GM18520 (cell line): ENCODE results near the gene HMGB4.

Experiments
- ATAC-seq: cut with Tn5 transposase; IDR thresholded peaks from one replicate; pipeline ENCODE4 v1.9.1; 2021; ENCODE audit not compliant: unreplicated experiment

The HMGB4 gene

GRCh38 chr1:33863779-33864178, at the start of gene HMGB4:
TSS of gene HMGB4 (plus strand) at chr1:33864079. CDS start at chr1:33864192, 113 bp downstream.
- no peak for ATAC-seq

DNA sequence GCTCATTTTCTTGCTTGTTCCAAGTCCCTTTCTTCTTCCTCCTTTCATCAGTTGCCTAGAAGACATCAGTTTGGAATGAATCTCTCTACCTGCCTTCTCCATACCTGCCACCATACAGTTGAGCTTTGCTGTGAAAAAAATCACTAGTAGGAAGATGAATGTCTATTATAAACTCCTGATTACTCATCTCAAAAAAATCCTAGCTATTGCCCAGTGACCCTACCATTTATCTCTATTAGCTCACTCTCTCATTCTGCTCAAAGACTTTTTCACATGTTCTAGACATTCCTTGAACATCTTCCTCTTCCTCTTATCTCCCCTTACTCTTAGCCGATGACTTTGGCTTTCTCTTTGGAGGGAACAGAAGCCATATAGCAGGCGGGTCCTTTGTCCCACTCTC, 49.7 kb upstream of the HMGB4 start:
- no peak for ATAC-seq

- no peak for ATAC-seq
These were observed 48.8 kb upstream of the HMGB4 start for GRCh38 chr1:33815061-33815460.

DNA sequence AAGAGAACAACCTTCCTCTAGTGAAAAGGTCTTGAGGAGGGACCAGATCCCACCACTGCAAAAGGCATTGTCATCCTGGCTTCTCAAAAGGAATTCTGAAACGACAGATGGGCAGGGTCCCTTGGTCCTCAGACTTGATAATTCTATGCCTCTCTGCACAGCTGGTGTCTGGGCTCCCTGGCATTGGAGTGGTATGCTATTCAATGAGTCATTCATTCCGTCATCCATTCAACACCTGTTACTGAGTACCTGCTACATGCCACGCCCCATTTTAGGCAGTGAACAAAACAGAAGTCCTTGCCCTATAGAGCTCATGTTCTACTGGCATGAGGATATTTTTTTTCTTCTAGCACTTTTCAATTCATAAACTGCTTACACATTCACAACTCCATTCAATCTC, 45.8 kb upstream of the HMGB4 start:
- no peak for ATAC-seq

DNA sequence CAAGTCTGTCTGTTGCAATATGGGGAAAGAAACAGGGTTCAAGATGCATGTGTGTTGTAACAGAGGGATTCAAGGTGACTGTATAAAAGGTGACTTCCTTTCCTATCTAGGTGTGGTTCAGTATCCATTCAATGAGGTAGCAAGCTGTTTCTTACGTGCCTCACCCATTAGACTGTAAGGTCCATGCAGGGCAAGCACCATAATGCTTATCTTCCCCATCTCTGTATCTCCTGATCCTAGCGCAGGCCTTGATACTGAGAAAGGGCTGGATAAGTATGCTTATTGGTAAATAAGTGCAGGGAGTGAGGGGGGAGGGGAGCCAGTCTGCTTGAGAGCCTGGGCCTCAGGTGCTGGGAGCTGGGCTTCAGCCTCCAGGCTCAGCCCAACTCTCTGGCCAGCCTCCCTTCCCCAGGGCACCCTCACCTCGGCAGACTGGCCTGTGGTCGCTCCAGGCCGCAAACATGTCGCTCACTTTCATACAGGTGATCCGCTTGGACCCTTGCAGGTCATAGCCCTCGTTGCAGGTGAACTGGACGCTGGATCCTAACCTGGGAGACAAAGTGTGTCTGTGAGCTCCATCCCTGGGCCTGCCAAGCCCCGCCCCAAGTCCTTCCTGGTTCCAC, 44.5 kb upstream of the HMGB4 start:
- ATAC-seq: no peak

DNA sequence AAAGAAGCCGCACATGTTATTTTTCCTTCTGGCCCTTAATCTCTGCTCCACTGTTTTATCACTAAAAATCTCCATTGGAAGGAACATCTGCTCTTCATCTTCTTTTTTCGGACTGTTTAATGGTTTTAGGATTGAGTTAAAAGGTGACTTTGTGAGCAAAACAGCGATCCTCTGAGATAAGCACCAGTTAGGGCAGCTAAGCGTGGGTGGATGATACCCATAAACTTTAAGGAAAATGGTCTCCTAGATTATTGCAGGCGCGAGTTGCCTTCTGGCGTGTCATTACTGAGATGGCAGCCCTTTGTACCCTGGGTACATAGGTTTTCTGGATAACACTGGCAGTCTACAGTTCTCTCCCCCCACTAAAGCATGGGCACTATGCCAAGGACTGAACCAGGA, 44.0 kb upstream of the HMGB4 start:
- no peak for ATAC-seq

GRCh38 chr1:33820804-33821203, 43.1 kb upstream of the HMGB4 start:
- ATAC-seq: no peak

DNA sequence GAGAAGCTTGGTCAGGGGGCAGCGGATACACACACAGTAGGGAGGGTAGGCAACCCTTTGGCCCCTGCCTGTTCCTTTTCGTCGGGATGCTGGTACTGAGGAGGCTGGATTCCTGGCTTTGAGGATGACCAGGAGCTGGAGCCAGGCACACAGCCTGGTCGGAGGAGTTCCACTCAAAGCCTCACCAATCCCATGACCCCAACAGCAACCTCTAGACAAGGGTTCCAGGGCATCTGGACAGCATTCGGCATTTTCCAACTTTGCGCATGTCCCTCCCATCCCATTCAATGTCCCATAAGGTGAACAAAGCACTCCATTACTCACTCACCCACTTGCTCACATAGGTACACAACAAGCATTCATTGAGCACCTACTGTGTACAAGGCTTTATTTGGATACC, 42.6 kb upstream of the HMGB4 start:
- no peak for ATAC-seq

GRCh38 chr1:33822396-33822795, 41.5 kb upstream of the HMGB4 start:
- no peak for ATAC-seq

GRCh38 chr1:33823401-33823800, 40.5 kb upstream of the HMGB4 start:
- ATAC-seq: no peak

- ATAC-seq: no peak
These were observed 40.0 kb upstream of the HMGB4 start for GRCh38 chr1:33823830-33824229.

GRCh38 chr1:33824321-33824720, 39.6 kb upstream of the HMGB4 start:
- no peak for ATAC-seq

DNA sequence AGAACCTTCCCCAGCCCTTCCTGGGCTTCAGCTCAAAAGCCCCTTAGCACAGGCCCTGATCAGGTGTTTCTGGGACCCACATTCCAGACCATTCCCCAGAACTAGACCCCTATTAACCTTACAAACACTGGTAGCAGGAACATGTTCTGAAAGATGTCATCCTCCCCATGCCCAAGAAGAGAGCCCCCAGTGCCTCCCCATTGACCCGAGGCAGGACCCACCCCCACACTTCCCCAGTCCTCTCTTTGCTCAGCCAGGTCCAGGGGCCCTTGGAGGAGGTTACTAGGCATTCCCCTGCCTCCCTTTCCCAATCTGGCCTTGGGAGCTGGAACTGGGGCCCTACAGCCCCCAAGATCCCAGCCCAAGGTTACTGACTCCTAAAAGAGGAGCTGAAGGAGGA, 38.9 kb upstream of the HMGB4 start:
- ATAC-seq: no peak

DNA sequence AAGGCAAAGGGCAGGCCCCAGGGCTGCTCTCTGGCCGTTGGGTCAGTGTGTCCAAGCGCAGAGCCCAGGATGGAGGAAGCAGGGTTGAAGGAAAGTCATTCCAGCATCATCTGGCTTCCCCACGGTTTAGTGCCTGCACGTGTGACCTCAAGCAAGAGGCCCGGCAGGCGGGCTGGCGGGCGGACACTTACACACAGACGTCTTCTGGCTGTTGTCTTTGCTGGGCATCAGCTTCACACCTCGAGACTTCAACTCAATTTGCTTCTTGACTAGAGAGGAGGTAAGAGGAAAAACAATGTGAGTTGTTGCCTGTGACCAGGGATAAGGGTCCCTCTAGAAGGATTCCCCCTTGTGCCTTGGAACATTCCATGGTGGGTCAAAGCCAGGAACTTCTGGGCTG, 38.4 kb upstream of the HMGB4 start:
- no peak for ATAC-seq

- no peak for ATAC-seq
These were observed 37.6 kb upstream of the HMGB4 start for GRCh38 chr1:33826311-33826710.

- no peak for ATAC-seq
These were observed 37.2 kb upstream of the HMGB4 start for GRCh38 chr1:33826711-33827110.

- no peak for ATAC-seq
These were observed 35.8 kb upstream of the HMGB4 start for GRCh38 chr1:33828059-33828458.

- ATAC-seq: no peak
These were observed 35.2 kb upstream of the HMGB4 start for GRCh38 chr1:33828654-33829053.

- no peak for ATAC-seq
These were observed 27.0 kb upstream of the HMGB4 start for GRCh38 chr1:33836911-33837310.

- no peak for ATAC-seq
These were observed 26.2 kb upstream of the HMGB4 start for GRCh38 chr1:33837635-33838034.

DNA sequence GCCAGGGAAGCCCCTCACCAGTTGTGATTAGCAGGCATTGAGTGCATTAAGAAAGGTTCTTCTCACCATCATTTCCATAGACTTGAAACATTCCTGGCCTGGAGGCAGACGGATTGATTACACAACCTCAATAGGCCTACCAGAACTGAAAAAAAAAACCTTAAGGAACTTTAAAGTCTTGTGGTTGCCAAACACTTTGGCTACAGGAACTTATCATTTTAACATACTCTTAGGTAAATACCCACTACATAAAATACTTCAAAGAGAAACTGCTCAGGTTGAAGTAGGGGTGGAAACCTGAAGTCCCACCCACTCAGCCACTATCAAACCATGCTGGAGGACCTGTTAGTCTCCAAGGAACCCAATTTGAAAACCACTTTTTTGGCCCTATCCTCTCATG, 22.4 kb upstream of the HMGB4 start:
- no peak for ATAC-seq

DNA sequence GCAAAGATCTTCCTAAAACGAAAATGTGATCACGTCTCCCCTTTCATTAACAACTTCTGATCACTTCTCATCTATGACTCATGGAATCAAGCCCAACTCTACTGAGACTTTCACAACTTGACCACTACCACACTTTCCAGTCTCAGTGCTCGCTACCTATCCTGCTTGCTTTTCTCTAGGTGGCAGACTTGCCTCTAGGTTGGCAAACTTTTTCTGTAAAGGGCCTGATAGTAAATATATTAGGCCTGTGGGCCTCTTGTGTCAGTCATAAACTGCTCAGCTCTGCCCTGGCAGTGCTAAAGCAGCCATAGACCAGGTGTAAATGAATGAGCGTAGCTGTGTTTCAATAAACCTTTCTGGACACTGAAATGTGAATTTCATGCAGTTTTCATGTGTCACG, 21.5 kb upstream of the HMGB4 start:
- ATAC-seq: no peak

DNA sequence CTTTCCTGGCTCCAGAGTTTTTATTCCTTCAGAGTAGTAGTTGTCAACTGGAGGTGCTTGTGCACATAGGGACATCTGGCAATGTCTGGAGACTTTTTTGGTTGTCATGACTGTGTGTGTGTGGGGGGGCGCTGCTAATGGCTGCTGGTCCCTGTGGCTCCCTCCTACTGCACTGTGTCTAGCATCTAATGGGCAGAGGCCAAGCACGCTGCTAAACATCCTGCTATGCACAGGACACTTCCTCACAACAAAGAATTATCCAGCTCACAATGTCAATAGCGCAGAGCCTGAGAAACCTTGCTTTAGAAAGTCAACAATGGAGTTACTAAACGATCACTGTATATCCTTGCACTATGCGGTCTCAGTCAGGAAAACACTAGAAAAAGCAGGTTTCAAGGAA, 19.7 kb upstream of the HMGB4 start:
- ATAC-seq: no peak

DNA sequence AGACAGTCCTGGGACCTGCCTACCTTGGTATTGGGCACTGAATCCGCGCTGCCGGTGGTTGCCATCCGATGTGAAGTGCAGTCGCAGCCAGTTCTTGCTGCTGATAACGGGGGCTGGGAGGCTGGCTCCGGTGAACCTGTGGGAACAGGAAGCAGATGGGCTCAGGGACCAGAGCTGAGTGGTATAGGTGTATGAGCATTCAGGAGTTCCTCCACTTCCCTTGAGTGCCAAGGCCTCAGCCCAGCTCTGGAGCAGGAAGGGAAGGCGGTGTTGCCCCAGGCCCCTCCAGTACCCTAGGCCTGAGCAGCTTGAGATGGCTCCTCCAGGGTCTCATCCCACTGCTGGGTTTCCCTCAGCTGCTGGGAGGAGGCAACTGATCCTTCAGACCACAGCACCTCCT, 17.0 kb upstream of the HMGB4 start:
- ATAC-seq: no peak
